GM06990 (cell line): ENCODE measurements around the gene TRIM10.

Source experiments
- DNase-seq: peaks from one replicate; pipeline ENCODE4 v3.0.0-alpha.2; 2011; ENCODE audit not compliant: insufficient read length; ENCODE audit errors: extremely low read depth
- H3K27me3 ChIP-seq: replicated peaks from 2 replicates; pipeline ENCODE4 v1.6.0; 2011; ENCODE audit warnings: low read length; ENCODE audit not compliant: control insufficient read depth, insufficient read depth
- H3K36me3 ChIP-seq: 2 replicates; pipeline ENCODE4 v1.5.1; 2011; ENCODE audit warnings: low read length; ENCODE audit not compliant: control insufficient read depth, insufficient read depth
- H3K4me3 ChIP-seq: replicated peaks from 2 replicates; pipeline ENCODE4 v1.5.1; 2011; ENCODE audit warnings: low read depth, mild to moderate bottlenecking, control low read depth, low read length
- CTCF ChIP-seq: IDR thresholded peaks from 2 replicates; pipeline ENCODE4 v1.5.1; 2011; ENCODE audit warnings: low read length, control low read depth, mild to moderate bottlenecking, inconsistent platforms; ENCODE audit not compliant: insufficient read depth, poor library complexity, severe bottlenecking

TRIM10 gene

DNA sequence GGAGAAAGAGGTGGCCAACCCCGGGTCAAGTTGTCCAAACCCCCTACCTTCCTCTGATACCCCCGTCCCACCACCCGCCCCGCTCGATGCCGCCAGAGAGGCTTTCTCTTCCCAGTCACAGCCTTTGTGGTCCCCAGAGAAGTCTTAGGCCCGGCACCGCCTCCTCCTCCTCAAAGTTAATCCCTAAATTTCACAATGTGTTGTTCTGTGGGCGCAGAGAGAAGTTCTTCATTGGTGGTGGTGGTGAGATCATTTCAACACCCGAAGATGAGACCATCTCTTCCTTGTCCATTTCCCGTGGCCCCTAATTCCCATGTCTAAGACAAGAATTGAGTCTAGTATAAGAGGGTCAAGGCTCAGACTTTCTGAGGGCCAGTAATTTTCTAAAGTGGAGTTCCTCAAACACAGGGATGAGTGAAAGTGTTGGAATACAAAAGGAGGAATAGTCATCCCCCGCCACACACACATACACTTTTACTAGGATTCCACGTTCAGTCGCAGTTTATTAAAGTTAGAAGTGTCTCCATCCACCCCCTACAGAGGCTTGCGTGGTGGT, 58.5 kb downstream of the TRIM10 start:
- Histone ChIP-seq H3K36me3 (no peaks in the 10 kb centered on the region), H3K4me3 (no peak overlapping the region), H3K27me3 (peaks cover 10% of the 10 kb centered on the region)
- DNase-seq = no peak
- no peak for TF ChIP-seq CTCF
